Activated naive CD8-positive, alpha-beta T cell treated with anti-CD3 and anti-CD28 coated beads, Interleukin-2, amount 10 ng/mL, durations not matched to agents 7 days and 5 days (primary cell): ENCODE data around the gene MANBA. TPM values are rescaled to one million over a fixed set of nuclear protein-coding genes. Genes with fewer than 3 reads are reported as not detected.
"Not testable (repeated sequence)": the region's sequence is repeated elsewhere in the genome, so short reads cannot be mapped to it uniquely, and the experiment has no call there.

Experiments
- ATAC-seq: fragments of 150-1000 bp; cut with Tn5 transposase; one replicate; pipeline ENCODE4 v1.10.0; 2021; ENCODE audit warnings: low read depth, moderate library complexity
- POLR2A ChIA-PET: fragments of 350-600 bp; sonication (Branson Sonifier 250); formaldehyde crosslinking; loops from one replicate; lab custom pipeline; 2021; ENCODE audit warnings: antibody characterized with exemption; lab: Charles Lee
- DNase-seq: peaks from one replicate; pipeline ENCODE4 v3.0.0; 2021
- H3K27ac Mint-ChIP-seq: one replicate; pipeline ENCODE4 v1.8.0; 2022; ENCODE audit warnings: mild to moderate bottlenecking, mixed read lengths
- H3K27me3 Mint-ChIP-seq: one replicate; pipeline ENCODE4 v1.8.0; 2022; ENCODE audit warnings: mild to moderate bottlenecking, moderate library complexity, mixed read lengths
- H3K36me3 Mint-ChIP-seq: one replicate; pipeline ENCODE4 v1.8.0; 2021; ENCODE audit warnings: mild to moderate bottlenecking, mixed read lengths
- H3K4me1 Mint-ChIP-seq: one replicate; pipeline ENCODE4 v1.8.0; 2021; ENCODE audit warnings: mixed read lengths
- H3K4me3 Mint-ChIP-seq: one replicate; pipeline ENCODE4 v1.8.0; 2022; ENCODE audit warnings: mild to moderate bottlenecking, moderate library complexity, mixed read lengths
- H3K9me3 Mint-ChIP-seq: one replicate; pipeline ENCODE4 v1.8.0; 2021; ENCODE audit warnings: mixed read lengths
- total RNA-seq, 2 experiments: library from RNA; stranded (reverse); gene quantifications; one replicate each; pipeline ENCODE4 v1.2.3, GENCODE V29; 2021

Gene MANBA
- total RNA-seq, 2 experiments from 2014 or later, result 23.8 to 27.2 TPM

DNA sequence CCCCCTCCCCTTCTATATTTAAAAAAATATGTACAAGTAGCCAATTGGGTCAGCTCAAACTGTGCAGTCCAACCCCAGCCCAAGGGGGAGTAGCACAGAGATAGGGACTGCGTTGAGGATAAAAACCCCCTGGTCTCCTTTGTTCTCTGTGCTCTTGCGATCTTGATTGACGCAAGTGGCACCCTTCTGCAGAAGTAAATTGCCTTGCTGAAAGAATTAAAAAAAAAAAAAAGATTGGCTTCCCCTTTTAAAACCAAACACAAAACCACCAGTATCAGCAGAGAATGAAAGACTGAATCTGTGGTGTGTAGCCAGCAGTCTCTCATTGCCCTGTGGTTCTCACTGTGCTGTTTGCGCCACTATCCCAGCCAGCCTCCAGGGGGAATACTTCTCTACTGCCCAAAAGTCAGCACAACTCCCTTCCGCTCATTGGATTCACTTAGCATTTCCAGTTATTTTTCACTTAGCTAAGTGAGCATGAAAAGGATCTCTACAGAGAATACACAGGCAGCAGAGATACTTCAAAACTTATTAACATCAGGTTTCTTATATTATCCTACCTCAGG, 29.7 kb downstream of the MANBA start:
- H3K4me1 Mint-ChIP-seq, result peaks cover 16% of the 10 kb centered on the region
- no peak for ATAC-seq
- peaks cover 49% of the 10 kb centered on the region for H3K36me3 Mint-ChIP-seq
- H3K27me3 Mint-ChIP-seq, result no peaks in the 10 kb centered on the region
- H3K9me3 Mint-ChIP-seq, result peaks cover 9% of the 10 kb centered on the region
- POLR2A ChIA-PET, result no interaction called here
- no peak overlapping the region for H3K4me3 Mint-ChIP-seq
- no peak overlapping the region for H3K27ac Mint-ChIP-seq
- DNase-seq, result no peak

DNA sequence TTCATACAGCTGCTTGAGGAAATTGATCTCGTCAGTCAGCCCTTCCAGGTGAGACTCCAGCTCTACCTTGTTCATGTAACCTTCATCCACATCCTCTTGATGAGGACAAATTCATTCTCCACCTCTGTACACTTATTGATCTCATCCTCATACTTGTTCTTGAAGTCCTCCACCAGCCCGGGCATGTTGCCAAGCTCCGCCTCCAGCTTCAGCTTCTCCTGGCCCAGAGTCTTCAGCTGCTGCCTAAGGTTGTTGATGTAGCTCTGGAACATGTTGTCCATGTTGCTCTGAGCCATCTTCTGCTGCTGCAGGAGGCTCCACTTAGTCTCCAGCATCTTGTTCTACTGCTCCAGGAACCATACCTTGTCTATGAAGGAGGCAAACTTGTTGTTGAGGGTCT, 31.3 kb downstream of the MANBA start:
- peaks cover 53% of the 10 kb centered on the region for H3K36me3 Mint-ChIP-seq
- DNase-seq, H3K27me3 Mint-ChIP-seq, H3K27ac Mint-ChIP-seq, POLR2A ChIA-PET, H3K9me3 Mint-ChIP-seq, ATAC-seq, H3K4me1 Mint-ChIP-seq, H3K4me3 Mint-ChIP-seq: not testable (repeated sequence)

DNA sequence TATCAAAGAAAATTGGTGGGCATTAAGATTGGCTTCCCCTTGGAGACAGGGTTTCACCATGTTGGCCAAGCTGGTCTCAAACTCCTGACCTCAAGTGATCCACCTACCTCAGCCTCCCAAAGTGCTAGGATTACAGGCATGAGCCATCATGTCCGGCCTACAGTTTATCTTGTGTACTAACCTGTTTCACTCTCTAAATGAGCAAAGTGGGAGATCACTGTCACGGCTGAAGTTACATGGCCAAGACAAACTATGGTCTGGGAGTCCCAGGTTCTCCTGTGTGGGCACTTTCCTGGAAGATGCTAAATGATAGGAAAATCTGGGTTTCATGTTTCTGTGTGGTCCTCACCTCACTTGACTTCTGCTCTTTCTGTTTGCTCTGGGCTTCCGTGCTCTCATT, 33.8 kb downstream of the MANBA start:
- H3K27ac Mint-ChIP-seq, H3K27me3 Mint-ChIP-seq, POLR2A ChIA-PET, DNase-seq, H3K4me1 Mint-ChIP-seq, ATAC-seq, H3K4me3 Mint-ChIP-seq, H3K9me3 Mint-ChIP-seq: not testable (repeated sequence)
- H3K36me3 Mint-ChIP-seq, result peaks cover 50% of the 10 kb centered on the region

DNA sequence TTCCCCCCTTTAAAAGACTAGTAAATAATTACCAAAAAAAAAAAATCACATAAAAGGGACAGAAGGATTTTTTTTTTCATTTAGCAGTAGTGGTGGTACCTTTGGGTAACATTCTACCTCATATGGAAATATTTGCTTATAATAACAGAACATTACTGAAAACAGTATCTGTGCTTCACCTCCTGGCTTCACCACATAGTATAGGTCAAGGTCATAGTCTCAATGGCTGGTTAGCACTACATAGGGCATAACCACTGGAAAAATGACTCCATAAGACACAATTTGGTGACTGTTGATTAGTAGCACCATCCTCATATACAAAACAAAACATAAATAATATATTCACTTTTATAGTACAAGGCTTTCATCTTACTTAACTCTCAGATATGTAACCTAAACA, 34.7 kb downstream of the MANBA start:
- peaks cover 1% of the 10 kb centered on the region for H3K27me3 Mint-ChIP-seq
- no peak for DNase-seq
- no peak overlapping the region for H3K27ac Mint-ChIP-seq
- peaks cover 7% of the 10 kb centered on the region for H3K9me3 Mint-ChIP-seq
- no peaks in the 10 kb centered on the region for H3K4me1 Mint-ChIP-seq
- H3K4me3 Mint-ChIP-seq, result no peak overlapping the region
- H3K36me3 Mint-ChIP-seq, result peaks cover 46% of the 10 kb centered on the region
- POLR2A ChIA-PET, result no interaction called here
- ATAC-seq, result no peak

DNA sequence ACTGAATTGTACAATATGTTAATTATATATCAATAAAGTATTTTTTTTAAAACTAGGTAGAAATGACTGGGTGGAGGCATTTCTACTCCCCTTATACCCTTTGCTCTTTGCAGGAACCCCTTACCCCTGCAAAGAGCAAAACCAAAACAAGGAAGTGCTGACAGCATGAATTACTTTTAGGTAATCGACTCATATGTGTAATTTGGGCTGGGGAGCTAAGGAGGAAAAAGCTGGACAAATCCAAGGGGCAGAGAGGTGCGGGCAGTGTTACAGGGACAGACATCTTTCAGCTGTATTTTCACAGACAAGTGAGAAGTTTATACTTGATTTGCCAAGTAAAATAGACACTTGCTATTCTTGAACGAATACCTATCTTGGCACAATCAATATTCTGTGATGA, 35.5 kb downstream of the MANBA start:
- no peak overlapping the region for H3K4me3 Mint-ChIP-seq
- H3K9me3 Mint-ChIP-seq, result peaks cover 3% of the 10 kb centered on the region
- H3K27ac Mint-ChIP-seq, result no peak overlapping the region
- DNase-seq (no peak), ATAC-seq (no peak)
- POLR2A ChIA-PET, result no interaction called here
- H3K4me1 Mint-ChIP-seq, result no peaks in the 10 kb centered on the region
- H3K27me3 Mint-ChIP-seq, result peaks cover 1% of the 10 kb centered on the region
- H3K36me3 Mint-ChIP-seq, result peaks cover 43% of the 10 kb centered on the region

DNA sequence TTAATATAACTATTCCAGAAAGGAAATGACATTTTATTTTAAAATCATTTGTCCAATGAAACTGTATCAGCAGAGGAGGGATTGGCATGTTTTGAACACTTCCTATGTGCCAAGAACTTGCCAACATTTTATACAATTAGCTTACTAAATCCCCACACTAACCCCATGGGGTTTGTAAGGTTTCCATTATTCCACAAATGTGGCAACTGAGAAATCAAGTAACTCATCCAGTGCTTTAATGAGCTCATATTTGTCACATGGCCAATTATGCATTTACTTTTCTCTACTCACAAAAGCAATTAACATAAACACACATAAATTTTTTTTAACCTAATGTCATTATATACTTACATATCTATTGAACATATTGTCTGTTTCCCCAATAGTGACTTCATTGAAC, 37.3 kb downstream of the MANBA start:
- Mint-ChIP-seq H3K36me3 (peaks cover 43% of the 10 kb centered on the region), H3K27me3 (peaks cover 1% of the 10 kb centered on the region), H3K4me3 (no peak overlapping the region), H3K4me1 (no peaks in the 10 kb centered on the region), H3K9me3 (no peaks in the 10 kb centered on the region), H3K27ac (no peak overlapping the region)
- POLR2A ChIA-PET, result no interaction called here
- DNase-seq (no peak), ATAC-seq (no peak)

DNA sequence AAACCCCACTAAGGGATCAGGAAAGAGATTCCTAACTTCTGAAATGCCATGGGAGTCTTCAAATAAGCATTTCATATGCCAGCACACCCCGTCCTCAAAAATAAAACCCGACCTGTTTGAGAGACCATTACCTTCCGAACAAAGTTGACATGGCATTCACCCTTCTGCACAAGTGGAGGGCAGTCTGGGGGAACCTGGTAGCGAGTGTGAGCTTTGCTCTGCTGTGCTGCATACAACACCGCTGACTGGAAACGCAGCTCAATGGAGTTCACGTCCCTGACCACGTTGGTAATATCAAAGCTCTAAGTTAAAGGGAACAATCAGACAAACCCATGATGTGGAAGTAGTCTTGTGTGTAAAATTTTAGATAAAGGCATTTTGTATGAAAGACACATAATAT, 38.0 kb downstream of the MANBA start:
- H3K4me3 Mint-ChIP-seq, result no peak overlapping the region
- peaks cover 1% of the 10 kb centered on the region for H3K27me3 Mint-ChIP-seq
- ATAC-seq, result no peak
- no peak overlapping the region for H3K27ac Mint-ChIP-seq
- no peaks in the 10 kb centered on the region for H3K9me3 Mint-ChIP-seq
- no peak for DNase-seq
- POLR2A ChIA-PET, result no interaction called here
- peaks cover 48% of the 10 kb centered on the region for H3K36me3 Mint-ChIP-seq
- no peaks in the 10 kb centered on the region for H3K4me1 Mint-ChIP-seq

DNA sequence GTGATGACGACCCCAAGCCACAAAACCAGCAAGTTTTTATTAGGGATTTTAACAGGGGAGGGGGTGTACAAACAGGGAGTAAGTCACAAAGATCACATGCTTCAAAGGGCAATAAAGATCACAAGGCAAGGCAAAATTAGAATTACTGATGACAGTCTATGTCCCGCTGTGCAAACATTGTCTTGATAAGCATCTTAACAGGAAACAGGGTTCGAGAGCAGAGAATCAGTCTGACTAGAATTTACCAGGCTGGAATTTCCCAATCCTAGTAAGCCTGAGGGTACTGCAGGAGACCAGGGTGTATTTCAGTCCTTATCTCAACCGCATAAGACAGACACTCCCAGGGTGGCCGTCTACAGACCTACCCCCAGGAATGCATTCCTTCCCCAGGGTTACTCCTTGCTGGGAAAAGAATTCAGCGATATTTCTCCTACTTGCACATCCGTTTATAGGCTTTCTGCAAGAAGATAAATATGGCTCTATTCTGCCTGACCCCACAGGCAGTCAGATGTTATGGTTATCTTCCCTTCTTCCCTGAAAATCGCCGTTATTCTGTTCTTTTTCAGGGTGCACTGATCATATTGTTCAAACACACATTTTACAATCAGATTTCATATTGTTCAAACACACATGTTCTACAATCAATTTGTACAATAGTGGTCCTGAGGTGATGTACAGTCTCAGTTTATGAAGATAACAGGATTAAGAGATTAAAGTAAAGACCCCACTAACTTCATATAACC, 41.8 kb downstream of the MANBA start:
- H3K27me3 Mint-ChIP-seq, H3K4me1 Mint-ChIP-seq, H3K4me3 Mint-ChIP-seq, ATAC-seq, H3K27ac Mint-ChIP-seq, POLR2A ChIA-PET, DNase-seq, H3K9me3 Mint-ChIP-seq: not testable (repeated sequence)
- peaks cover 41% of the 10 kb centered on the region for H3K36me3 Mint-ChIP-seq

DNA sequence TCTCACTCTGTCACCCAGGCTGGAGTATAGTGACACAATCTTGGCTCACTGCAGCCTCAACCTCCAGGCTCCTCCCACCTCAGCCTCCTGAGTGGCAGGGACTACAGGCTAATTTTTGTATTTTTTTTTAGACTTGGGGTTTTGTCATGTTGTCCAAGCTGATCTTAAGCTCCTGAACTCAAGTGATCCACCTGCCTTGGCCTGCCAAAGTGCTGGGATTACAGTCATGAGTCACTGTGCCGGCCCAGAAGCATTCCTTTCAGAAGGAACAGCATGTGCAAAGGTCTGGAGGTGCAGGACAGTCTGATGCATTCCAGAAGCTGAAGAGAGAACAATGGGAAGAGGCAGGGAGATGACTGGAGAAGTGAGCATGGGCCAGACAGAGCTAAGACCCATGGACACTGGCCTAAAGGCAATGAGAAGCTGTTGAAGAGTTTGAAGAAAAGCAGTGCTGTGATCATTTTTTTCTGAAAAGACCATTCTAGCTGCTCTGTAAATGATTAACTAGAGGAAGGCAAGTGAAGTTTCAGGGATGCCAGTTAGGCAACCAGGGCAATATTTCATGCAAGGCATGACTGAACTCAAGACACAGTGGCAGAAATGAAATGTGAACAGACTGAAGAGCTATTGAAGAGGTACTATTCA, 43.2 kb downstream of the MANBA start:
- H3K9me3 Mint-ChIP-seq, result no peaks in the 10 kb centered on the region
- H3K27me3 Mint-ChIP-seq, result peaks cover 1% of the 10 kb centered on the region
- no peak for ATAC-seq
- H3K27ac Mint-ChIP-seq, result no peak overlapping the region
- POLR2A ChIA-PET, result no interaction called here
- peaks cover 32% of the 10 kb centered on the region for H3K36me3 Mint-ChIP-seq
- H3K4me3 Mint-ChIP-seq, result no peak overlapping the region
- no peak for DNase-seq
- no peaks in the 10 kb centered on the region for H3K4me1 Mint-ChIP-seq

DNA sequence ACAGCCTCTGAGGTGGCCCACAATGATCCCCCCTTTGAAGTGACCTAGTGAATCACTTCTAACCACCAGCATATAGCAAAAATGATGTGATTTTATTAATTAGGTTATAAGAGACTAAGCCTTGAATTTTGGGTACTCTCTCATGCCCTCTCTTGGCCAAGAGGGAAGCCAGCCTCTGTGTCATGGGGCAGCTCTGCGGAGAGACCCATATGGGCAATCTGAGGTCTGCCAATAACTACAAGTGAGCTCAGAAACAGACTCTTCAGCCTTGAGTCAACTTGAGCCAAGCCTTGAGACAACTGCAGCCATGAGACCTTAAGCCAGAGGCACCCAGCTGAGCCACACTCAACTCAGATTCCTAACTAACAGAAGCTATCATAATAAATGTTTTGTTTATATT, 45.7 kb downstream of the MANBA start:
- no peak overlapping the region for H3K4me3 Mint-ChIP-seq
- H3K4me1 Mint-ChIP-seq, result no peaks in the 10 kb centered on the region
- H3K9me3 Mint-ChIP-seq, result no peaks in the 10 kb centered on the region
- no peak for DNase-seq
- no peak overlapping the region for H3K27ac Mint-ChIP-seq
- no peaks in the 10 kb centered on the region for H3K27me3 Mint-ChIP-seq
- peaks cover 37% of the 10 kb centered on the region for H3K36me3 Mint-ChIP-seq
- ATAC-seq, result no peak
- POLR2A ChIA-PET, result no interaction called here

DNA sequence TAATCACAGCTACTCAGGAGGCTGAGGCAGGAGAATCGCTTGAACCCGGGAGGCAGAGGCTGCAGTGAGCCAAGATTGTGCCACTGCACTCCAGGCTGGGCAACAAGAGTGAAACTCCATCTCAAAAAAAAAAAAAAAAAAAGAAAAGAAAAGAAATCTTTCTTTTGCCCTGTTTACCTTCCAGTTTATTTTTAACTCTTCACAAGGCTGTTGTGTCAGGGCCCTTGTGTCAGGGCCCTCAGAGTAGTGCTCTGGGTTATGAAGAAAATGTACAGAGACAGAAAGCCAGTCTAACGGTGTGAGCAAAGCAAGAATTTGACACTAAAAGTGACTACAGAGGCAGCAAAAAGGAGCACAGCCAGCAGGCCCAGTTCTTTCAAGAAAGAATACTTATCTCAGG, 47.0 kb downstream of the MANBA start:
- H3K27me3 Mint-ChIP-seq, POLR2A ChIA-PET, H3K27ac Mint-ChIP-seq, H3K4me3 Mint-ChIP-seq, H3K9me3 Mint-ChIP-seq, H3K4me1 Mint-ChIP-seq, DNase-seq, ATAC-seq: not testable (repeated sequence)
- H3K36me3 Mint-ChIP-seq, result peaks cover 36% of the 10 kb centered on the region

DNA sequence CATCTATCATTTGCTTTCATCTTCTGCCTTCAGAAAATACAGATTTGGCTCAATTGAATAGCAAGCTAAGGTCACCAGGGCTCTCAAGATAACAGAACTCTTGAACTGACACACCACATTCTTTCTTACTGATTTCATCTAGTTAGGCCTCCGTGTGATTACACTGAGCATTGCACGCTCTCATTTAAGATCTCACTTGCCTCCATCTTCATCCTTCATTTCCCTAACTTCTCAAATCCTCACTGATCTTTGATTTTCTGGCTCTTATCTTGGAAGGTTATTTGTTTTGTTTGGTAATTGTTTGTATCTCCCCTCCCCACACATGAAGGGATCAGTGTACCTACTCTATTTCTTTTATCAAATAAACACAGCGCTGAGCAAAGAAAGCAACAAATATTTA, 47.7 kb downstream of the MANBA start:
- POLR2A ChIA-PET, result no interaction called here
- Mint-ChIP-seq H3K4me3 (no peak overlapping the region), H3K27me3 (no peaks in the 10 kb centered on the region), H3K27ac (no peak overlapping the region), H3K36me3 (peaks cover 34% of the 10 kb centered on the region), H3K4me1 (no peaks in the 10 kb centered on the region), H3K9me3 (peaks cover 3% of the 10 kb centered on the region)
- DNase-seq, result no peak
- no peak for ATAC-seq

DNA sequence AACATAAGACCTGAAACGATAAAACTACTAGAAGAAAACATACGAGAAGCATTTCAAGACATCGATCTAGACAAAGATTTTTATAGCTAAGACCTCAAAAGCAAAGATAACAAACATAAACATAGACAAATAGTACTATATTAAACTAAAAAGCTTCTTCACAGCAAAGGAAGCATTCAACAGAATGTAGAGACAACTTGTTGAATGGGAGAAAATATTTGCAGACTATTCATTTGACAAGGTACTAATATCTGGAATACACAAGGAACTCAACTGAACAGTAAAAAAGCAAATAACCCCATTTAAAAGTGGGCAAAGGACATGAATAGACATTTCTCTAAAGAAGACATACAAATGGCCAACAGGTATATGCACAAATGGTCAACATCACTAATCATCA, 49.8 kb downstream of the MANBA start:
- Mint-ChIP-seq H3K36me3 (peaks cover 42% of the 10 kb centered on the region), H3K27me3 (no peaks in the 10 kb centered on the region), H3K9me3 (peaks cover 4% of the 10 kb centered on the region), H3K4me1 (no peaks in the 10 kb centered on the region), H3K27ac (no peak overlapping the region), H3K4me3 (no peak overlapping the region)
- ATAC-seq, result no peak
- DNase-seq, result no peak
- POLR2A ChIA-PET, result no interaction called here

DNA sequence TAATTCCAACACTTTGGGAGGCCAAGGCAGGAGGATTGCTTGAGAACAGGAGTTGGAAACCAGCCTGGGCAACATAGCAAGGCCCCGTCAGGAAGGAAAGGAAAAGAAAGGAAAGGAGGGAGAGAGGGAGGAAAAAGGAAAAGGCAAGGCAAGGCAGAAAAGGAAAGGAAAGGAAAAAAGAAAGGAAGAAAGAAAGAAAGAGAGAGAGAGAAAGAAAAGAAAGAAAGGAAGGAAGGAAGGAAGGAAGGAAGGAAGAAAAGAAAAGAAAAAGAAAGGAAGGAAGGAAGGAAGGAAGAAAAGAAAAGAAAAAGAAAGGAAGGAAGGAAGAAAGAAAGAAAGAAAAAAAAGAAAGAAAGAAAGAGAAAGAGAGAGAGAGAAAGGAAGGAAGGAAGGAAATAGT, 51.7 kb downstream of the MANBA start:
- POLR2A ChIA-PET, H3K4me1 Mint-ChIP-seq, H3K4me3 Mint-ChIP-seq, ATAC-seq, H3K27ac Mint-ChIP-seq, H3K27me3 Mint-ChIP-seq, DNase-seq, H3K9me3 Mint-ChIP-seq: not testable (repeated sequence)
- H3K36me3 Mint-ChIP-seq, result peaks cover 42% of the 10 kb centered on the region
